Activated CD8-positive, alpha-beta memory T cell treated with anti-CD3 and anti-CD28 coated beads, Interleukin-2, amount 10 ng/mL, durations not matched to agents 7 days and 5 days (primary cell): Measurements from ENCODE around the gene CRTAP. TPM values are rescaled to one million over a fixed set of nuclear protein-coding genes. Genes with fewer than 3 reads are reported as not detected.
"Not testable (repeated sequence)": the region's sequence is repeated elsewhere in the genome, so short reads cannot be mapped to it uniquely, and the experiment has no call there.

ENCODE experiments used
- ATAC-seq: fragments of 150-1000 bp; cut with Tn5 transposase; one replicate; pipeline ENCODE4 v1.10.0; 2021; ENCODE audit warnings: moderate library complexity
- CTCF ChIA-PET: fragments of 350-600 bp; sonication (Branson Sonifier 250); formaldehyde crosslinking; loops from one replicate; lab custom pipeline; 2021; ENCODE audit warnings: antibody characterized with exemption; lab: Charles Lee
- DNase-seq: peaks from one replicate; pipeline ENCODE4 v3.0.0-alpha.2; 2020
- H3K27ac Mint-ChIP-seq: one replicate; pipeline ENCODE4 v1.8.0; 2021; ENCODE audit warnings: mild to moderate bottlenecking, mixed read lengths
- H3K27me3 Mint-ChIP-seq: one replicate; pipeline ENCODE4 v1.8.0; 2021; ENCODE audit warnings: mixed read lengths
- H3K36me3 Mint-ChIP-seq: one replicate; pipeline ENCODE4 v1.8.0; 2021; ENCODE audit warnings: mild to moderate bottlenecking, mixed read lengths
- H3K4me1 Mint-ChIP-seq: one replicate; pipeline ENCODE4 v1.8.0; 2021; ENCODE audit warnings: mixed read lengths
- H3K4me3 Mint-ChIP-seq: one replicate; pipeline ENCODE4 v1.8.0; 2021; ENCODE audit warnings: mild to moderate bottlenecking, moderate library complexity, mixed read lengths
- H3K9me3 Mint-ChIP-seq: one replicate; pipeline ENCODE4 v1.8.0; 2022; ENCODE audit warnings: low read depth, mixed read lengths
- total RNA-seq, 2 experiments: library from RNA; stranded (reverse); gene quantifications; one replicate each; pipeline ENCODE4 v1.2.3, GENCODE V29; 2021

Gene CRTAP
- total RNA-seq, 2 experiments from 2014 or later: 28.0 to 40.3 TPM

GRCh38 chr3:33173672-33174071, 59.9 kb downstream of the CRTAP start:
- H3K4me3 Mint-ChIP-seq: no peak overlapping the region
- H3K4me1 Mint-ChIP-seq: peaks cover 9% of the 10 kb centered on the region
- no peak overlapping the region for H3K27ac Mint-ChIP-seq
- H3K27me3 Mint-ChIP-seq: peaks cover 9% of the 10 kb centered on the region
- H3K9me3 Mint-ChIP-seq: no peaks in the 10 kb centered on the region
- DNase-seq (no peak), ATAC-seq (no peak)
- peaks cover 2% of the 10 kb centered on the region for H3K36me3 Mint-ChIP-seq
- CTCF ChIA-PET: no interaction called here

- CTCF ChIA-PET: no interaction called here
- DNase-seq (no peak), ATAC-seq (no peak)
- Mint-ChIP-seq H3K27ac (no peak overlapping the region), H3K4me3 (no peak overlapping the region), H3K9me3 (no peaks in the 10 kb centered on the region), H3K27me3 (peaks cover 9% of the 10 kb centered on the region), H3K36me3 (peaks cover 2% of the 10 kb centered on the region), H3K4me1 (peaks cover 9% of the 10 kb centered on the region)
Measured at GRCh38 chr3:33174095-33174494, 60.3 kb downstream of the CRTAP start.

DNA sequence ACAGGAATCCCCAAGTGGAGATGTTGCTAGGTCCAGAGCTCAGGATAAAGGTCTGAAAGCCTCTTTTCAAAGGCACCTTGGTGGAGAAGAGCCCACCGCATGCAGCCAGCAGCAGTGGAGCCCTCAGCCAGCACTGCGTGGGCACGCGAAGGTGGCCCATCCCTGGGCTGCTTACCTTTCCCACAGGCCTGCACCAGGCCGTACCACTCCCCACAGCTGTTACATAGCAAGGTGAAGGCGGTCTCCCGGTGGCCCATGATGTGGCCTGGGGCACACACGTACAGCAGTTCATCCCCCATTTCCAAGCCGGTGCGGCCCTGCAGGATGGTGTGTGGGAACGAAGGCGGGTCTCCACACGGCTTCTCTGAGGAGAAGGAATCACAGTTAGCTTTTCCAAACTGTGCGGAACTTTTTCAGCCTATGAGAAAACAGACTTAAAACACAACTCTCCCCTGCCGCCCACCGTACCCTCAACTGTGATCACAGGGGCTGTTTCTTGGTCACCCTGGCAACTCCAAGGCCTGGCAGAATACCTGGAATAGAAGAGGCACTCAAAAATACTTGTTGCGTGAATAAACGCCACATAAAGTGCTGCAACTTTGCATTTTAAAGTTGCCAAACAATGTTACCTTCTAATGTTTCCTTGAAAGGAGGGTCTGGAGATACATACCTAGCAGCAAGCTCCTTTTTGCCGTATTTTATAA, 61.0 kb downstream of the CRTAP start:
- H3K4me3 Mint-ChIP-seq: no peak overlapping the region
- DNase-seq: no peak
- CTCF ChIA-PET: no interaction called here
- ATAC-seq: no peak
- H3K9me3 Mint-ChIP-seq: no peaks in the 10 kb centered on the region
- no peak overlapping the region for H3K27ac Mint-ChIP-seq
- H3K36me3 Mint-ChIP-seq: peaks cover 2% of the 10 kb centered on the region
- H3K27me3 Mint-ChIP-seq: peaks cover 11% of the 10 kb centered on the region
- peaks cover 9% of the 10 kb centered on the region for H3K4me1 Mint-ChIP-seq

DNA sequence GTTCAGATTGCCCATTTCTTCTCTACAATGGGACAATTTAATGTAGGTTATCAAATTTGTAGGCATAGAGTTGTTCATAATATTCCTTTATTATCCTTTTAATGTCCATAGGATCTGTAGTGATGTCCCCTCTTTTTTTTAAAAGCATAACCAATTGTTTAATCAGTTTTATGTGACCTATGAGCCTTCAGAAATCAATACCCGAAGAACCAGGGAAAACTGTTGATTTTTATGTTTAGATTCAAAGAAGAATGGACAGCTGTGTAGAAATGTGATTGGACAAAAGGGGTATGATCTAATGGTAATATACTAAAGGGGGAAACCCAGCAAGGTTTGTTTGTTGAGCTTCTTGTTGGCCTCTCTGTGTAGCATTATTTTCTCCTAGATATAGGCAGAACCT, 65.3 kb downstream of the CRTAP start:
- Mint-ChIP-seq H3K27me3 (peaks cover 15% of the 10 kb centered on the region), H3K27ac (no peak overlapping the region), H3K4me3 (no peak overlapping the region), H3K4me1 (no peaks in the 10 kb centered on the region), H3K9me3 (no peaks in the 10 kb centered on the region), H3K36me3 (no peaks in the 10 kb centered on the region)
- CTCF ChIA-PET: no interaction called here
- DNase-seq: no peak
- no peak for ATAC-seq

GRCh38 chr3:33181229-33181628, 67.4 kb downstream of the CRTAP start:
- Mint-ChIP-seq H3K4me3 (no peak overlapping the region), H3K27me3 (peaks cover 17% of the 10 kb centered on the region), H3K27ac (no peak overlapping the region), H3K36me3 (no peaks in the 10 kb centered on the region), H3K9me3 (no peaks in the 10 kb centered on the region), H3K4me1 (no peaks in the 10 kb centered on the region)
- CTCF ChIA-PET: interaction anchor here (0.7 kb wide), 1 partner anchor 65 kb away, joined by 3 read pairs; no protein-coding TSS in a partner anchor
- DNase-seq (no peak), ATAC-seq (no peak)

DNA sequence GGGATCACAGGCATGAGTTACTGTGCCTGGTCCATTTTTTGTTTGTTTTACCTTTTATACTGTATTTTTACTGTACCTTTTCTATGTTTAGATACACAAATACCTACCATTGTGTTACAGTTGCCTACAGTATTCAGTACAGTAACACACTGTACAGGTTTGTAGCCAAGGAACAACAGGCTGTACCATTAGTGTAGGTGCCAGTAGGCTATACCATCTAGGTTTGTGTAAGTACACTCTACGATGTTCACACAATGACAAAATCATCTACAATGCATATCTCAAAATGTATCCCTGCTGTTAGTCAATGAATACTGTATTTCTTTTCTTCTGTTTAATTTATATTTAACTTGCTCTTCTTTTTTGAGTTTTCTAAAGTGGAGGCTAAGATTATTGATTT, 67.8 kb downstream of the CRTAP start:
- H3K27ac Mint-ChIP-seq, H3K36me3 Mint-ChIP-seq, DNase-seq, H3K4me3 Mint-ChIP-seq, ATAC-seq, H3K4me1 Mint-ChIP-seq, H3K9me3 Mint-ChIP-seq: not testable (repeated sequence)
- CTCF ChIA-PET: interaction anchor here (0.7 kb wide), 1 partner anchor 64 kb away, joined by 3 read pairs; no protein-coding TSS in a partner anchor
- H3K27me3 Mint-ChIP-seq: peaks cover 20% of the 10 kb centered on the region

- H3K27me3 Mint-ChIP-seq: peaks cover 18% of the 10 kb centered on the region
- no peaks in the 10 kb centered on the region for H3K4me1 Mint-ChIP-seq
- H3K27ac Mint-ChIP-seq: no peak overlapping the region
- H3K36me3 Mint-ChIP-seq: no peaks in the 10 kb centered on the region
- H3K9me3 Mint-ChIP-seq: no peaks in the 10 kb centered on the region
- CTCF ChIA-PET: no interaction called here
- no peak for ATAC-seq
- H3K4me3 Mint-ChIP-seq: no peak overlapping the region
- no peak for DNase-seq
Measured at GRCh38 chr3:33184863-33185262, 71.0 kb downstream of the CRTAP start.

GRCh38 chr3:33186524-33187367, 72.9 kb downstream of the CRTAP start:
- Mint-ChIP-seq H3K4me3 (no peak overlapping the region), H3K27me3 (peaks cover 24% of the 10 kb centered on the region), H3K9me3 (no peaks in the 10 kb centered on the region), H3K36me3 (no peaks in the 10 kb centered on the region), H3K27ac (no peak overlapping the region), H3K4me1 (no peaks in the 10 kb centered on the region)
- DNase-seq (no peak), ATAC-seq (no peak)
- CTCF ChIA-PET: no interaction called here

DNA sequence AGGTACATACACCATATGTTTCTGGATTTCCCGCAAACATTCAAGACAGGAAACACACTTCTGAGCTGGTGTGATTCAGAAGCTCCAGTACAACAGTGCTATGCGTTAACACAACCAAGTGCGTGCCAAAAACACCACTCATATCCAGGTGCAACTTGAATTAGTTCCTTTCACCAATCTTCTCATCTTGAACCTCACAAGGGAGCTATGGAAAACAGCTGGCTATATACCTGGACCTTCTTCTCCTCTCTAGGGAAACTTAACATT, 73.5 kb downstream of the CRTAP start:
- DNase-seq (no peak), ATAC-seq (no peak)
- Mint-ChIP-seq H3K9me3 (no peaks in the 10 kb centered on the region), H3K4me1 (no peaks in the 10 kb centered on the region), H3K4me3 (no peak overlapping the region), H3K27ac (no peak overlapping the region), H3K27me3 (peaks cover 24% of the 10 kb centered on the region), H3K36me3 (no peaks in the 10 kb centered on the region)
- CTCF ChIA-PET: no interaction called here

GRCh38 chr3:33194303-33194702, 80.5 kb downstream of the CRTAP start:
- Mint-ChIP-seq H3K9me3 (no peaks in the 10 kb centered on the region), H3K27ac (no peak overlapping the region), H3K4me3 (no peak overlapping the region), H3K27me3 (peaks cover 11% of the 10 kb centered on the region), H3K36me3 (no peaks in the 10 kb centered on the region), H3K4me1 (no peaks in the 10 kb centered on the region)
- CTCF ChIA-PET: no interaction called here
- no peak for DNase-seq
- ATAC-seq: no peak

GRCh38 chr3:33196538-33196937, 82.7 kb downstream of the CRTAP start:
- ATAC-seq (no peak), DNase-seq (no peak)
- Mint-ChIP-seq H3K4me3 (no peak overlapping the region), H3K27me3 (peaks cover 5% of the 10 kb centered on the region), H3K36me3 (no peaks in the 10 kb centered on the region), H3K27ac (no peak overlapping the region), H3K9me3 (no peaks in the 10 kb centered on the region), H3K4me1 (no peaks in the 10 kb centered on the region)
- CTCF ChIA-PET: no interaction called here

Other genes with a start within 250 kb of the CRTAP start
- gene CCR4, start 162.4 kb upstream of the CRTAP start, total RNA-seq: 10 to 100 TPM; 22.8 to 42.1 TPM
- 10 to 100 TPM; 44.9 to 48.1 TPM for gene GLB1, start 16.9 kb upstream of the CRTAP start, total RNA-seq
- gene TMPPE, start 16.9 kb upstream of the CRTAP start, total RNA-seq: 1 to 10 TPM; 8.7 to 9.4 TPM
- not detected for gene SUSD5, start 104.8 kb downstream of the CRTAP start, total RNA-seq
- gene FBXL2, start 163.4 kb downstream of the CRTAP start, total RNA-seq: not detected